ENCODE measurements around the gene DNAH3. TPM values are rescaled to one million over a fixed set of nuclear protein-coding genes. Genes with fewer than 3 reads are reported as not detected.
A peak's percentile ranks its signal among the peaks of the same experiment; 100 is the strongest.

The DNAH3 gene
- total and polyA plus RNA-seq, 2 of the 13 experiments (the other 11 are each of a cell fraction or from before 2014, with no cell fraction given) = 0.07 to 0.08 TPM

- in situ Hi-C loops (cut with HindIII; ENCODE audit: extremely low pct_ligation_motif_present, low pct_unique_long_range_greater_than_20kb) = no loop called here
- ATAC-seq (peak; percentile 40; the same call in 2 of the 3 replicates), DNase-seq (ENCODE audit: low spot score) (peak; percentile 35), FAIRE-seq (peak; percentile 36)
- intact Hi-C loops (cut with micrococcal nuclease; ENCODE audit: unreplicated experiment) = loop anchor here (2.0 kb wide), 1 partner anchor 94 kb away; no protein-coding TSS in a partner anchor
- Histone ChIP-seq H3K79me2 (ENCODE audit: insufficient read depth, low read length) (no peaks in the 10 kb centered on the region), H3K9ac (ENCODE audit: insufficient read depth, low read depth, low read length) (no peak overlapping the region), H3K4me2 (ENCODE audit: low read depth, low read length) (no peak overlapping the region), H3K4me1 (ENCODE audit: insufficient read depth, low read length) (no peaks in the 10 kb centered on the region), H3K27me3 (ENCODE audit: control insufficient read depth in 1 of 2, insufficient read depth in 2 of 2, low read length in 2 of 2) (peaks cover under 1 to 3% of the 10 kb centered on the region in 2 experiments; a peak in 2 of 5 replicates), H4K20me1 (ENCODE audit: insufficient read depth, low read length) (no peaks in the 10 kb centered on the region), H2AFZ (ENCODE audit: low read length) (no peak overlapping the region), H3K36me3 (replicated peaks in 1 of 2; ENCODE audit: control insufficient read depth in 1 of 2, insufficient read depth in 2 of 2, low read length in 2 of 2) (no peaks in the 10 kb centered on the region), H3K4me3 (replicated peaks in 1 of 3; ENCODE audit: insufficient read depth in 1 of 3, low read depth in 2 of 3, low read length in 3 of 3) (no peak overlapping the region), H3K9me3 (ENCODE audit: low read length) (no peaks in the 10 kb centered on the region), H3K27ac (ENCODE audit: extremely low read length, insufficient read depth, low read length) (no peak overlapping the region)
- TF ChIP-seq STAG1 (CRISPR knock-in tag; IDR thresholded peaks at IDR 0.05) = peak; percentile 77
- TF ChIP-seq GPN1 (CRISPR knock-in tag; IDR thresholded peaks at IDR 0.05; ENCODE audit: borderline replicate concordance) = no peak
- TF ChIP-seq RNF2 (conservative IDR thresholded peaks at IDR 0.05; ENCODE audit: low read depth) = 0 out of 2 replicates have a peak, but pooled peaks have one; percentile 40
- TF ChIP-seq SMC3 (IDR thresholded peaks at IDR 0.05; ENCODE audit: low read length) = peak; percentile 26; the same call in 1 of the 2 replicates
- TF ChIP-seq MEIS2 (CRISPR knock-in tag; IDR thresholded peaks at IDR 0.05) = no peak
- 0 out of 2 replicates have a peak, but pooled peaks have one; percentile 25 for TF ChIP-seq RARA (CRISPR knock-in tag; IDR thresholded peaks at IDR 0.05)
- TF ChIP-seq CTCF (CRISPR knock-in tag; IDR thresholded peaks at IDR 0.05) = peak; percentile 65
- no peak for TF ChIP-seq GABPA (IDR thresholded peaks at IDR 0.05; ENCODE audit: low read depth, low read length)
- TF ChIP-seq GABPA (CRISPR knock-in tag; IDR thresholded peaks at IDR 0.05; ENCODE audit: low read depth) = peak; percentile 21; the same call in 1 of the 2 replicates
- TF ChIP-seq ZNF317 (CRISPR knock-in tag; IDR thresholded peaks at IDR 0.05) = no peak
- peak; percentile 28 for TF ChIP-seq YY1 (IDR thresholded peaks at IDR 0.05; ENCODE audit: insufficient read depth, insufficient replicate concordance, low read depth, low read length)
- POLR2A ChIA-PET = no interaction called here
- BruUV-seq (replicated peaks) = no TSS peak
- CTCF ChIA-PET (ENCODE audit: low intra/inter-chr PET ratio, low total read pairs) = interaction anchor here (1.9 kb wide), 1 partner anchor 95 kb away, joined by 9 read pairs; no protein-coding TSS in a partner anchor
- WGBS (ENCODE audit: low lambda C conversion rate) = 42% methylated on average over 5 of the region's 5 CpGs
Measured at GRCh38 chr16:20944861-20945574, 205.6 kb downstream of the DNAH3 start.

Measured in HepG2 (cell line).